HG03469 (cell line): Measurements from ENCODE around the gene OLFML1.
"Not testable (repeated sequence)": the region's sequence is repeated elsewhere in the genome, so short reads cannot be mapped to it uniquely, and the experiment has no call there.

Source experiments
- ATAC-seq: cut with Tn5 transposase; IDR thresholded peaks from one replicate; pipeline ENCODE4 v1.9.1; 2021; ENCODE audit warnings: mild to moderate bottlenecking, moderate library complexity, moderate number of reproducible peaks; ENCODE audit not compliant: unreplicated experiment

Gene OLFML1

GRCh38 chr11:7511401-7511800 is 26.1 kb downstream of the OLFML1 start:
- no peak for ATAC-seq

GRCh38 chr11:7512525-7513233 is 27.4 kb downstream of the OLFML1 start:
- peak; percentile 74 for ATAC-seq

DNA sequence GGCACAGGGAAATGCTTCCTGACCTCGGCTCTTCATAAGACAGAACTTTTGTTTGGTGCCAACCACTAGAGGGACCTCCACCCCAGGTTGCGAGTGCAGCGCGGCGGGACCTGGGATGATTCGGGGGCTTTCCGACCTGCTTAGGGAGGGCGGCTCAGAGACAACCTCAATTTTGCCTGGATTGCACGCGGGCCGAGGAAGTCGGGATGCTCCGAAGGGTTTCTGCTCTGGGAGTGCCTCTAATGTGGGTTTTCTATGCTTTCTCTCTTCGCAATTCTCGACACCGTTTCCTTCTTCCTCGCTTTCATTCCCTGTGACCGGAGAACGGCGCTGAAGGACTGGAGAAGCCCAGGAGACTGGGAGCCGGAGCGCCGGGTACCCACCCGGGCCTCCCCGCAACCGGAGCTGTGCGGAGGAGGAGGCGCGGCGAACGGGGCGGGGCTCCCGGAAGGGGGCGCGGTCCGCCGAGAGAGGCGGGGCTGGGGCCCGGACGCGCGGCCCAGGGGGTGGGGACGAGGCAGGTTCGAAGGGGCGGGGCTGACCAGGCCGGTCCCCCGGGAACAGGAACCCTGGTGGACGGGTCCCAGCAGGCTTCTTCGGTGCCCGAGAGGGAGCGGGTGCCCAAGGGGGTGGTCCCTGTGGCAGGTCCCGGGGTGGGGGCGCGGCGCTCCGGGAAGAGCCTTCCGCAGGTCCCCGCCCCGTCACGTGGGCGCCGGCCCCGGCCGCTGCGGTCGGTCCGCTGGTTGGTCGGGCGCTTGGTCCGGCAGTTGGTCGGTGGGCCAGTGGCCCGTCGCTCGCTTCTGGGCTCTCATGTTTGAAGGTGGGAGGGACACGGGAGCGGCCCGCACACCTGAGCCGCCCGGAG is 28.2 kb downstream of the OLFML1 start, which contains the start of gene PPFIBP2:
Gene PPFIBP2, plus strand, starts transcription at position 766 of the 865 bp plus-strand sequence. CDS start 35,477 bp downstream, outside the sequence.
- peak; percentile 32 for ATAC-seq

- no peak for ATAC-seq
Observed at GRCh38 chr11:7514099-7514591, 28.8 kb downstream of the OLFML1 start.

- no peak for ATAC-seq
Observed at GRCh38 chr11:7515447-7515886, 30.2 kb downstream of the OLFML1 start.

GRCh38 chr11:7516475-7516874 is 31.2 kb downstream of the OLFML1 start:
- no peak for ATAC-seq

DNA sequence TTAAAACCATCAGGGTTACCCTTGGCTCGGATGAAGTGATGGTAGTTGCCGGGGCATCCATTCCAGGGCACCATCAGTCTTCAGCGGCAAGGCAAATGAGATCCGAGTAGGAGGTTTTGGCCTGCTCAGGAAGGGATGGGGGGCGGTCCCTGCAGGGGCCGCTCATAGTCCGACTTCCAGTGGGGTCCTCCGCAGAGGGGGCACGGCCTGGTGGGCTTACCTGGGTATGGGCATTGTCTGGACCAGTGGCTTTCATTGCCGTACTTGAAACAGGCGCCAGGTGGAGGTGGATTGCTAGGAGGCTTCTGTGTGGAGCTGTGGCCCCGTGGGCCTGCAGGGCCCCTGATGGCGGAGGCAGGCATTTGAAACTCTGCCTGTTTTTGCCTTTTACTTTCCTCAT is 32.4 kb downstream of the OLFML1 start:
- ATAC-seq = not testable (repeated sequence)

- no peak for ATAC-seq
Observed at GRCh38 chr11:7518811-7519562, 33.7 kb downstream of the OLFML1 start.

GRCh38 chr11:7520011-7520942 is 35.0 kb downstream of the OLFML1 start:
- no peak for ATAC-seq

- peak; percentile 76 for ATAC-seq
Observed at GRCh38 chr11:7520981-7521487, 35.7 kb downstream of the OLFML1 start.

DNA sequence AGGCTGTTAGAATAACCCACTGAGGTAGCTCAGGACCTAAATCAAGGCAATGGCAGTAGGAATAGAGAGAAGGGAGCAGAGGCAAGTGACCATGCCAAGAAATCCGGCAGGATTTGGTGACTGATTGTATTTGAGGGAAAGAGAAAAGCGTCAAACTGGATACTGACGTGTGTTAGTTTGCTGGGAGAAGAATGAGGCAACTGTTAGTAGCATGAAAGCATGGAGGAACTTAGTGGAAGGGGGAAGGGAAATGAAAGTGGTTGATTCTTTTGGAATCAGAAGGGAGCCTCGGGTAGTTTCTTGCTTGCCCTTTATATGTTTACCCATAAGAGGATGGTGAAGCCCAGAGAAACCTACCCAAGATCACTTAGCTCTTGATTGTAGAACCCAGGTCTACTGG is 36.8 kb downstream of the OLFML1 start:
- no peak for ATAC-seq

- ATAC-seq = no peak
Observed at GRCh38 chr11:7522546-7522945, 37.2 kb downstream of the OLFML1 start.

DNA sequence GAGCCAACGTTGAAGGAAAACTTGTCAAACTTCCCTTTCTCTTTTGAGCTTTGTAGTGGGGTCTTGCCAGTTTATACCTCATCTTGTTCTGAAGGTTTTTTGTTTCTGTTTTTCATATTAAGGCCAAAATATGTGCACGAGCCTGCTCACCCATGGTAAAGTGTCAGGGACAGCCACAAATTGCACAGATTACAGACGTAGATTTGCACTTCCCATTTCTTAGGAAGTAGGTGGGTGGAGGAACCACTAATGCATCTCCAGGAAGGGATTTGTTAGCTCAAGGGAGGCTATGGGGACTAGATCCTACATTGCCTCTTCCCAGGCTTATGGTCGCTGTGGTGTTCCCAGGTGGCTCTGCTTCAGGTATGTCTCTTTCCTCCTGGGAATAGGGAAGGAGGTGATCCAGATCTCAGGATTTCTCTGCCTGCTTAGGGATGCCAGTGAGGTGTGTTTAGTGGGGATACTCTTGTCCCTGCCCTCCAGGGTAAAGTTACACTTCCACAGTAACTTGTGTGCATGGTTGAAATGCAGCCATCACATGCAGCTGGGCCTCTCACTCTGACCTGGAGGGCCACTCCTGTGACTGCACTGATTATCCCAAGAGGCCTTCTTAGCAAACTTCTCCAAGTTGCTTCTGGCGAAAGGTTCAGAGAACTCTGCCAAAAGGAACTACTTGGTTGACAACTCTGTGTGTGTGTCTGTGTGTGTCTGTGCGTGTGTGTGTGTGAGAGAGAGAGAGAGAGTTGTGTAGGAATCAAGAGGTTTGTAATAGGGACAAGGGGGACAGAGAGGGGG is 38.3 kb downstream of the OLFML1 start:
- ATAC-seq = no peak

- ATAC-seq = no peak
Observed at GRCh38 chr11:7524462-7525235, 39.3 kb downstream of the OLFML1 start.

DNA sequence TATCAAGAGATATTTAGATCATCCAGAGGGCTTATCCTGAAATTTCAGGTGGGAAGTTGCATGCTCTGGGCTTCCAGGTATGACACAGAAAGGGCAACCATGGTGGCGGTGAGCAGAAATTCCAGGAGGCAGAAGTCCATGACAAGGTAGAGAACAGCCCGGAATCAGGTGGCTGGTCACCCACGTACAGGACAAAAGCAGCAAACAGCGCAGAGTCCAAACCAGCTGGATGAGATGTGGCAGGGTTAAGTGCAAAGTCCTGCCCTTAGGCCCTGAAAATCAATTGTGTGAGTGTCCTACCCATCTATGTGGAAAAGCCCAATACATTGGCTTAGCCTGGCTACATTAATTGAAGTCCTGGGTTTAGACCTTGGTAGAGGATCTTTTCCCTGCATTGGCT is 40.1 kb downstream of the OLFML1 start:
- ATAC-seq = no peak

- ATAC-seq = no peak
Observed at GRCh38 chr11:7527029-7527428, 41.7 kb downstream of the OLFML1 start.

- no peak for ATAC-seq
Observed at GRCh38 chr11:7528514-7529049, 43.3 kb downstream of the OLFML1 start.
